ENCODE results near the gene UBXN2A. TPM values are rescaled to one million over a fixed set of nuclear protein-coding genes. Genes with fewer than 3 reads are reported as not detected.

Gene UBXN2A
- total and polyA plus RNA-seq, 2 of the 8 experiments (the other 6 are each of a cell fraction or from before 2014, with no cell fraction given) = 3.6 to 20.4 TPM

DNA sequence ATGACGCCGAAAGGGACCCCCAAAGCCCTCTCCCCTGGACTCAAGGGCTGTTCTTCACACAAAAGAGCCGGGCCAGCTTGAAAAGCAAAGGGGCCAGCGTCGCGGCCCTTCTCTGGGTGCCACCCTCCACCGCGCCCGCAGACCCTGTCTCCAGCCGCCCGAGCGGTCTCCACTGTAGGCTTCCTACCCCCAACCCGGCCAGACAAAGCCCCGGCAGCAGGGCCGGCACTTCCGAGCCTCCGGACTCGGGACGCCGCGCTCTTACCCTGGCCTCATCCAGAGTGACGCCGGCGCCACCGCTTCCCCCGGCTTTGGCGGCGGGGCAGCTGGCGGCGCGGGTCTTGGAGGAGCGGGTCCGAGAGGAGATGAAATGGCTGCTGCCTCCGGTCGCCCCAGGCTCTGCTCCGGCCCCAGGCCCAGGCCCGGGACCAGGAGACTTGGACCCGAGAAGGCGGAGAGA is 13.9 kb upstream of the UBXN2A start:
- WGBS, 2 experiments (ENCODE audit: extremely low coverage in 1 of 2, insufficient coverage in 1 of 2, insufficient read length in 1 of 2, insufficient replicate concordance in 2 of 2, low coverage in 1 of 2, low lambda C conversion rate in 2 of 2, missing lambda C conversion rate in 1 of 2) = 1% methylated on average over 35 of the region's 39 CpGs; no CpG with 5 or more reads in 1 of the 2 experiments
- no peak overlapping the region for H2BK12ac ChIP-seq (ENCODE audit: low read depth, low read length)
- peak overlapping the region; percentile 64 to 90 (median 82) for H3K4me3 ChIP-seq (ENCODE audit: extremely low read depth in 1 of 4, insufficient read depth in 2 of 4, low read depth in 3 of 4, low read length in 4 of 4)
- H3K23me2 ChIP-seq (ENCODE audit: low read depth, low read length) = peaks cover 7% of the 10 kb centered on the region
- H4K20me1 ChIP-seq (replicated peaks in 1 of 2; ENCODE audit: control insufficient read depth in 1 of 2, insufficient read depth in 2 of 2, low read length in 2 of 2) = peaks cover 0 to 1% of the 10 kb centered on the region in 2 experiments
- H2AFZ ChIP-seq (ENCODE audit: low read length) = no peak overlapping the region
- TF ChIP-seq SAP30 (IDR thresholded peaks at IDR 0.05; ENCODE audit: insufficient read depth, insufficient replicate concordance, low read length) (peak; percentile 12), KDM4A (IDR thresholded peaks at IDR 0.05; ENCODE audit: low read depth, low read length, severe bottlenecking) (peak; percentile 68), GTF2F1 (IDR thresholded peaks at IDR 0.05; ENCODE audit: borderline replicate concordance, low read depth, low read length) (no peak), EZH2 (IDR thresholded peaks at IDR 0.05; ENCODE audit: low read depth, low read length, severe bottlenecking) (peak; percentile 23), HDAC2 (IDR thresholded peaks at IDR 0.05; ENCODE audit: borderline replicate concordance in 1 of 2, low read depth in 2 of 2, low read length in 2 of 2) (0 out of 4 replicates have a peak, but pooled peaks of 1 of the 2 experiments have one; percentile 24), SRF (IDR thresholded peaks at IDR 0.05; ENCODE audit: low read depth, low read length) (no peak)
- no peak overlapping the region for H3K14ac ChIP-seq (ENCODE audit: insufficient read length)
- H3K4ac ChIP-seq (replicated peaks; ENCODE audit: insufficient read length, low read depth, low read length) = no peak overlapping the region
- peak overlapping the region; percentile 82 to 94 for H3K4me2 ChIP-seq (ENCODE audit: insufficient read depth in 1 of 2, low read depth in 2 of 2, low read length in 2 of 2)
- H3K9me3 ChIP-seq (ENCODE audit: insufficient read depth in 2 of 2, low read depth in 1 of 2, low read length in 1 of 2) = no peaks in the 10 kb centered on the region
- peak overlapping the region; percentile 72 to 98 (median 83) for H3K9ac ChIP-seq (replicated peaks in 1 of 4; ENCODE audit: extremely low read depth in 1 of 4, low read depth in 3 of 4, low read length in 3 of 4)
- H2BK15ac ChIP-seq (ENCODE audit: low read length) = no peak overlapping the region
- H2BK5ac ChIP-seq (ENCODE audit: low read depth, low read length) = peak overlapping the region; percentile 98
- H3K36me3 ChIP-seq (ENCODE audit: control insufficient read depth in 2 of 4, insufficient read depth in 4 of 4, low read length in 3 of 4) = no peaks in the 10 kb centered on the region; a peak in 1 of 8 replicates
- H3K56ac ChIP-seq (replicated peaks; ENCODE audit: insufficient read length, low read depth, low read length) = peak overlapping the region; percentile 98
- H3K79me2 ChIP-seq (ENCODE audit: control insufficient read depth in 1 of 2, insufficient read depth in 2 of 2, low read length in 2 of 2) = peaks cover 0 to 54% of the 10 kb centered on the region in 2 experiments; a peak in 3 of 4 replicates
- H3K4me1 ChIP-seq (replicated peaks in 1 of 4; ENCODE audit: control insufficient read depth in 3 of 4, insufficient read depth in 4 of 4, low read length in 3 of 4) = peaks cover 0 to 2% (median under 1%) of the 10 kb centered on the region in 4 experiments; a peak in 3 of 7 replicates
- H2AK5ac ChIP-seq (ENCODE audit: low read depth, low read length) = no peak overlapping the region
- H2BK20ac ChIP-seq (ENCODE audit: low read length) = no peak overlapping the region
- CTCF ChIA-PET (ENCODE audit: partially characterized antibody) = interaction anchor here (0.6 to 5.0 kb wide), 20 partner anchors 8 to 247 kb away, joined by 3 to 58 read pairs (median 4); partner anchors contain the start of genes TP53I3, UBXN2A and WDCP
- H4K8ac ChIP-seq (ENCODE audit: extremely low read depth, insufficient read depth, low read length) = peak overlapping the region; percentile 96; the same call in 1 of the 2 replicates
- peak overlapping the region; percentile 93 for H4K91ac ChIP-seq (replicated peaks; ENCODE audit: insufficient read length, low read length)
- H2BK120ac ChIP-seq (replicated peaks; ENCODE audit: low read depth, low read length) = peak overlapping the region; percentile 43
- FAIRE-seq = no peak
- H3K27ac ChIP-seq (ENCODE audit: low read depth, low read length) = peak overlapping the region; percentile 87
- peak overlapping the region; percentile 100 for H3K18ac ChIP-seq (ENCODE audit: extremely low read depth, low read length)
- H3K23ac ChIP-seq (ENCODE audit: insufficient read length) = no peak overlapping the region
- POLR2A ChIA-PET (ENCODE audit: partially characterized antibody) = interaction anchor here (0.6 to 7.0 kb wide), 21 partner anchors 9 to 246 kb away, joined by 3 to 130 read pairs (median 5); partner anchors contain the start of genes MFSD2B, TP53I3, UBXN2A and WDCP
- H3K27me3 ChIP-seq (replicated peaks in 1 of 4; ENCODE audit: control insufficient read depth in 3 of 4, extremely low read depth in 1 of 4, insufficient read depth in 3 of 4, low read length in 3 of 4) = no peaks in the 10 kb centered on the region
- peak overlapping the region; percentile 100 for H4K5ac ChIP-seq (ENCODE audit: insufficient read length, low read depth, low read length)
- DNase-seq (ENCODE audit: low read depth in 1 of 2, low spot score in 2 of 2) = no peak
- H3K79me1 ChIP-seq (ENCODE audit: low read depth, low read length) = no peaks in the 10 kb centered on the region

All from H1 (cell line).